Testis (tissue), 3 donors: Measurements from ENCODE around the gene GNAS. TPM values are rescaled to one million over a fixed set of nuclear protein-coding genes. Genes with fewer than 3 reads are reported as not detected.

Experiments
- DNase-seq: peaks from one replicate; pipeline ENCODE4 v3.0.0-alpha.2; 2019
- H3K27ac ChIP-seq, 2 donors: fragments of 200-600 bp; sonication (generic); one replicate each; pipeline ENCODE4 v1.5.1; 2019
- H3K27me3 ChIP-seq: fragments of 200-600 bp; sonication (generic); one replicate; pipeline ENCODE4 v1.5.1; 2019
- H3K36me3 ChIP-seq: fragments of 200-600 bp; sonication (generic); one replicate; pipeline ENCODE4 v1.5.1; 2017; ENCODE audit warnings: low read depth; ENCODE audit errors: missing control alignments
- H3K4me1 ChIP-seq: fragments of 200-600 bp; sonication (generic); one replicate; pipeline ENCODE4 v1.5.1; 2019
- H3K4me3 ChIP-seq, 2 donors: fragments of 200-600 bp; sonication (generic); one replicate each; pipeline ENCODE4 v1.5.1; 2017 to 2019
- H3K9me3 ChIP-seq: fragments of 200-600 bp; sonication (generic); one replicate; pipeline ENCODE4 v1.5.1; 2017
- POLR2A ChIP-seq: fragments of 450-650 bp; IDR thresholded peaks from one replicate; pipeline ENCODE4 v1.6.1; 2017; ENCODE audit warnings: antibody characterized with exemption, mild to moderate bottlenecking, moderate library complexity
- WGBS, 2 donors: methylation state at CpG; one replicate each; pipeline ENCODE4 v1.1.5; 2018; 5-methylcytosine and 5-hydroxymethylcytosine counted together
- intact Hi-C: fragments of 100-400 bp; cut with DNase I; formaldehyde crosslinking; loops from one replicate; pipeline ENCODE4 v1.15.1; 2023; ENCODE audit warnings: low total_unique reads
- polyA plus RNA-seq: library from polyadenylated mRNA; stranded (reverse); fragments of 350-450 nt; fragmentation: Illumina TruSeq; extraction: RNeasy Lipid Tissue Mini Kit (QIAGEN cat#74804); gene quantifications from one replicate; pipeline ENCODE4 v1.2.3, GENCODE V29; 2014; ENCODE audit warnings: low read depth, low replicate concordance; ENCODE audit not compliant: insufficient read depth
- total RNA-seq, 2 donors: library from RNA; depleted of rRNA; stranded (reverse); fragments of >200 nt; gene quantifications; one replicate each; pipeline ENCODE4 v1.2.3, GENCODE V29; 2016
- TF ChIP-seq, protein P1 (sequence below), 3 experiments: fragments of 450-650 bp in 2 of 3; fragments of 200-600 bp in 1 of 3; sonication (generic) in 1 of 3; IDR thresholded peaks; one replicate each; pipeline ENCODE4 v1.5.1; 2016 to 2019; ENCODE audit warnings: antibody characterized with exemption in 3 of 3, mild to moderate bottlenecking in 2 of 3, moderate library complexity in 1 of 3

The GNAS gene
- total and polyA plus RNA-seq, 3 donors from 2014 or later, result 716 to 885 (median 880) TPM

DNA sequence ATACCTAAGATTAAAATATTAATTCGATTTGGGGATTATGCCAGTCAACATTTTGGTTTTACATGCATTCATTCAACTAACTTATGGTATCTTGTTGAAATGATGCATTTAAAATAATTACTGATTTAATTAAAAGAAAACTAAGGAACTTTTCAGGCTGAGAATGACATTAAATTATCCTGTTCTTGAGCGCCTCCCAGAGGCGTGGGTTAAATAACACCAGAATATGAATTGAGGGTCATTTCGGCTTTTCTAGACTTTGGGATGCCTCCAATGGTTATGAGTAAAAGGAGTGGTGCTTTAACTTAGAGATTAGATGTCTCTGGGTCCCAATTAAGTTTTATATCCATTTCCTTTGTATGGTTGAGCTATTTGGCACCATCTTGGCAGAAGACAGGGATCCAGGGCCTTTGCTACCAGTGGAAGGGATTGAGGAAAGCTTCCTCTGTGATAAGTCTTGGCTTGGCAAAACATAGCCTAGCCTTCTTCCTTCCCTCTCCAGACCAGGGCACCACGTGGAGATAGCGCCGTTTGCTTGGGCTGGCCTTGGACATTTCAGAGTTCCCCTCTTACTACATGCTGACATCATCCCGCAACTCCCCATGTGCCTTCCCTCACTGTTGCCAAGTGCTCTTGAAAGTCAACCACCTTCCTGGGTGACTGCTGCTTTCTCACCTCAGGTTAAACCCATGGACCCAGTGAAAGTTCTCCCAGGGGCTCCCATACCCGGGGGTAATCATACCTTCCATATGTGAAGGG is 28.7 kb downstream of the GNAS start:
- no peak overlapping the region for H3K27ac ChIP-seq
- no peak for DNase-seq
- intact Hi-C loops, result loop anchor here (10.0 kb wide), 1 partner anchor 144 kb away; no protein-coding TSS in a partner anchor

DNA sequence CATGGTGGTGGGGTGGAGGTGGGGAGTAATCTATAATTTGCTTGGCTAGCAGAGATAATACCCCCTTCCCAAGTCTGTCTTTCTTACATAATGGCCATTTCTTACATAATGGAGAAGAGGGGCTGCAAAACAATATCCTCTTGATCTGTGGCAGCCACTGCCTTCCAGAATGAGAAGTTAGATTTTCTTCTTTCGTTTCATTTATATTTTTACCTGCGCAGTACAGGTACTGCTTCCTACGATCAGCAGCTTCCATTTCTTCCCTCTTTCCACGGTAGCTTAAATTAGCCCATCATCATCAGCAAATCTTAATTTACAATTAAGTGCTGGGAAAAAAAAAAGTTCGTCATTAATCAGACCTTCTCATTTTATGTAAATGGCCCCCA is 30.2 kb downstream of the GNAS start:
- Histone ChIP-seq H3K4me1 (peaks cover 3% of the 10 kb centered on the region), H3K27ac (no peak overlapping the region), H3K4me3 (no peak overlapping the region), H3K36me3 (no peaks in the 10 kb centered on the region), H3K9me3 (no peaks in the 10 kb centered on the region), H3K27me3 (no peaks in the 10 kb centered on the region)
- intact Hi-C loops, result loop anchor here (10.0 kb wide), 1 partner anchor 142 kb away; no protein-coding TSS in a partner anchor
- TF ChIP-seq, protein P1, sequence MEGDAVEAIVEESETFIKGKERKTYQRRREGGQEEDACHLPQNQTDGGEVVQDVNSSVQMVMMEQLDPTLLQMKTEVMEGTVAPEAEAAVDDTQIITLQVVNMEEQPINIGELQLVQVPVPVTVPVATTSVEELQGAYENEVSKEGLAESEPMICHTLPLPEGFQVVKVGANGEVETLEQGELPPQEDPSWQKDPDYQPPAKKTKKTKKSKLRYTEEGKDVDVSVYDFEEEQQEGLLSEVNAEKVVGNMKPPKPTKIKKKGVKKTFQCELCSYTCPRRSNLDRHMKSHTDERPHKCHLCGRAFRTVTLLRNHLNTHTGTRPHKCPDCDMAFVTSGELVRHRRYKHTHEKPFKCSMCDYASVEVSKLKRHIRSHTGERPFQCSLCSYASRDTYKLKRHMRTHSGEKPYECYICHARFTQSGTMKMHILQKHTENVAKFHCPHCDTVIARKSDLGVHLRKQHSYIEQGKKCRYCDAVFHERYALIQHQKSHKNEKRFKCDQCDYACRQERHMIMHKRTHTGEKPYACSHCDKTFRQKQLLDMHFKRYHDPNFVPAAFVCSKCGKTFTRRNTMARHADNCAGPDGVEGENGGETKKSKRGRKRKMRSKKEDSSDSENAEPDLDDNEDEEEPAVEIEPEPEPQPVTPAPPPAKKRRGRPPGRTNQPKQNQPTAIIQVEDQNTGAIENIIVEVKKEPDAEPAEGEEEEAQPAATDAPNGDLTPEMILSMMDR (IDR thresholded peaks at IDR 0.05), result no peak
- TF ChIP-seq POLR2A, result no peak
- DNase-seq, result no peak
- WGBS, 2 donors, result 71 to 84% methylated on average over 5 of the region's 5 CpGs

More for the DNA sequence above, 28.7 kb downstream of the GNAS start:
- Histone ChIP-seq H3K4me1 (peaks cover 6% of the 10 kb centered on the region), H3K36me3 (no peaks in the 10 kb centered on the region), H3K27me3 (no peaks in the 10 kb centered on the region), H3K9me3 (no peaks in the 10 kb centered on the region), H3K4me3 (no peak overlapping the region)
- 78 to 81% methylated on average over 9 of the region's 9 CpGs for WGBS, 2 donors
- TF ChIP-seq POLR2A, result no peak
- TF ChIP-seq, protein P1 (IDR thresholded peaks at IDR 0.05), result no peak

DNA sequence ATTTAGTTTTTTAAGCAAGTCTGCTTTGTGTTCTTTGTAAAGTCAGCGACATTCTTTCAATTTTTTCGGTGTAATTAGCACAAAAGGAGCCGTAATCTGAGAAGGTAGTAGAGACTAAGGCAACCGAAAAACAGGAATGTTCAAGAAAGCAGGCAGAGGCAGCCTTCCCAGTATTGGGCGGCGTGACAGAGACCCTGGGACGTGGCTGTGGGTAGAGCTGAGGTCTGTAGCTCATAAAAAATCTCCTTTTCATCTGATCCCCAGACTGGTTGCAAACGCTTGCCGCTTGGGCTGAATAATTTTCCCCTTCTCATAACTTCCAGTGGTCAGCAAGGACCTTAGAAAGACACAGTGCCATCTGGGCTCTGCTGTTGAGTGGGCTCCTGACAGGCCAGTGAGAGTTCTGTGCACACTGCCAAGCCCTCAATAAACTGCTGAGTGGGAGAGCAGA is 30.8 kb downstream of the GNAS start:
- no peak for TF ChIP-seq POLR2A
- TF ChIP-seq, protein P1 (IDR thresholded peaks at IDR 0.05), result no peak
- DNase-seq, result no peak
- intact Hi-C loops, result loop anchor here (10.0 kb wide), 1 partner anchor 142 kb away; no protein-coding TSS in a partner anchor

DNA sequence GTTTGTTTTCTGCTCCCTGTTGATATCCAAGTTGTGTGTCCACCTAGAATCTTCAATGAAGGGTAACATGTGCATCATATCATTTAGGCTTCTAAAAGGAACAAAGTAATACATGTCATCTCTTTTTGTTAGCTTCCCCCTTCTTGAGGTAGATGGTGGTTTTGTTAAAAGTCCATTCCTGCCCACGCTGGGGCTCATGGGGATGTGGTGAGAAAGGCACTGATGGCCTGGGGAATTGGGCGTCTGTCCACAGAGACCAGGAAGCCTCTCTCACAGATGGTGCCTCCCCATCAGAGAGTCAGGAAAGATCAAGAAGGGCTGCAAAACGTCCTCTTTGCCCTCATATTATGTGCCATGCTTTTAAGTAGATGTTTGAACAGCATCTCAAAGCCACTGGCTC is 32.5 kb downstream of the GNAS start:
- intact Hi-C loops, result loop anchor here (10.0 kb wide), 1 partner anchor 140 kb away; no protein-coding TSS in a partner anchor
- Histone ChIP-seq H3K4me3 (no peak overlapping the region), H3K27me3 (no peaks in the 10 kb centered on the region), H3K36me3 (no peaks in the 10 kb centered on the region), H3K9me3 (no peaks in the 10 kb centered on the region), H3K4me1 (no peaks in the 10 kb centered on the region), H3K27ac (no peak overlapping the region)
- TF ChIP-seq, protein P1 (IDR thresholded peaks at IDR 0.05), result no peak
- no peak for TF ChIP-seq POLR2A
- DNase-seq, result no peak
- 78 to 94% methylated on average over 3 of the region's 3 CpGs for WGBS, 2 donors

More for the DNA sequence above, 30.8 kb downstream of the GNAS start:
- WGBS, 2 donors, result 61 to 73% methylated on average over 9 of the region's 9 CpGs
- H3K9me3 ChIP-seq, result no peaks in the 10 kb centered on the region
- H3K27ac ChIP-seq, result no peak overlapping the region
- H3K27me3 ChIP-seq, result no peaks in the 10 kb centered on the region
- no peak overlapping the region for H3K4me3 ChIP-seq
- H3K4me1 ChIP-seq, result no peaks in the 10 kb centered on the region
- H3K36me3 ChIP-seq, result no peaks in the 10 kb centered on the region
